Measurements from ENCODE around the gene CCT6B. TPM values are rescaled to one million over a fixed set of nuclear protein-coding genes. Genes with fewer than 3 reads are reported as not detected.
"Not testable (repeated sequence)": the region's sequence is repeated elsewhere in the genome, so short reads cannot be mapped to it uniquely, and the experiment has no call there.

CCT6B gene
- total RNA-seq, 1 donor from 2014 or later: 1.4 TPM

DNA sequence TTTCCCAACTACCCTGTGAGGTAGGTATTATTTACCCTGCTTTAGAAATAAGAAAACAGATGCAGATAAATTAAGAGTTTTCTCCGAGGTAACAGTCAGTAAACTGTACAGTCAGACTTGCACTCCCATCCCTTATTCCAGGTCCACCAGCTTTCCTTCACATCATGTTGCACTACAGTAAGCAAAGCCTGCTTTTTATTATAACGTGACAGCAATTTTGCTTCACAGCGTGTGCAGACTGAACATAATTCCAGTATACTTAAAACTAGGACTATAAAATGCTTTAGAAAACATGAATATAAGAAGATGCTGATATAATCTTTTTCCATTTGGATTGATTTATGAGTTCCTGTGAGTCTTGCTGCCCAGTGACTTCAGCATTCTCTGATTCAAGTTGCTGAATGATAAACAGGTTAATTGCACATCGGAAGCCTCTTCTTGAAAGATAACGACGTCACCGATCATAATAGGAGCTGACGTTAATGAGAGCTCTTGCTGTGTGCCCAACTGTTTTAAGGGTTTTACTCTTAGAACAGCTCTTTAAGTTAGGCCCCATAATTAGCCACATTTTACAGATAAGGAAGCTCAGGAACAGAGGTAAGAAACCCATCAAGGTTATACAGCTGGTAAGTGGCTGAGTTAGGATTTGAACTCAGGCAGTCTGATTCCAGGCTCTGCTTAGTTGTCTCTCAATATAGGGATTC, 20.4 kb upstream of the CCT6B start:
- no peak for ATAC-seq
- intact Hi-C loops (cut with DNase I): loop anchor here (5.0 kb wide), 1 partner anchor 106 kb away; no protein-coding TSS in a partner anchor
- DNase-seq (ENCODE audit: missing footprints): no peak

DNA sequence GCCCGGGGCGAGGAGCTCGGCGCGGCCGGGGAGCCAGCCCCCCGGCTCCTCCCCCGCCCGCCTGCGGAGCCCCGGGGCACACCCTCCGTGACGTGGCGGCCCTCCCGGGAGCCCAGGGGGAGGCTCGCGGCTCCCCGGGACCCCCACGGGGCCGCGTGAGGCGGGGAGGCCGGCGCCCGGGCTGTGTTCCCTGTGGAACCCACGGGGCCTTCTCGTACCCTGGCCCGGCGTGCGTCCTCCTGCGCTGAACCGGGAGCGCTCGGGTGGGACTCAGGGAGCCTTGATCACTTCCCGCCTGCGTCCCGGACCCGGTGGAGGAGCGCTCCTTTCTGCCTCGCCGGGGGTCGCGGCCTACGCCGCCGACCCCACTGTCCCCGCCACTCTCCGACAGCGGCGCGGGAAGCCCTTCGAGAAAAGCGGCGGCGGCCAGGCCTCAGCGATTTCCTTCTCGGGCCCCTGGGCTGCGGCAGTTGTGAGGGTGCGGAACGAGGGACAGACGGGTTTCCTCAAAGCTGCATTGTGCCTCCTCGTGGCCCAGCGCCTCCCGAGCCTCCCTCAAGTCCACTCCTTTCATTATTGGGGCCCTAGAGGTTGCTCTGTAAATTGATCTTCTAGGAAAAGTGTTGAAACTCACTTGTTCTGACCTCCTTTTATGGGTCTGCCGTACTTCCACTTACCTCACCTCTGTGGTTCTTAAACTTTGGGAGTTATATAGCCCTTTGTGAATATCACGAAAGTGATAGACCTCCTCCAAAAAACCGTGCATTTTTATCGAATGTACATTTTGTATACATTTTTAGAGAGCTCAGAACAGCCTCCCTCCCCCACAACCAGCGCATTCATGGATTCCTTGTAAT, 19.6 kb upstream of the CCT6B start:
- peak; percentile 89 for DNase-seq (ENCODE audit: missing footprints)
- ATAC-seq: peak; percentile 95
- intact Hi-C loops (cut with DNase I): loop anchor here (1.0 to 5.0 kb wide), 2 partner anchors 20 to 106 kb away; partner anchors contain the start of genes CCT6B and ZNF830

DNA sequence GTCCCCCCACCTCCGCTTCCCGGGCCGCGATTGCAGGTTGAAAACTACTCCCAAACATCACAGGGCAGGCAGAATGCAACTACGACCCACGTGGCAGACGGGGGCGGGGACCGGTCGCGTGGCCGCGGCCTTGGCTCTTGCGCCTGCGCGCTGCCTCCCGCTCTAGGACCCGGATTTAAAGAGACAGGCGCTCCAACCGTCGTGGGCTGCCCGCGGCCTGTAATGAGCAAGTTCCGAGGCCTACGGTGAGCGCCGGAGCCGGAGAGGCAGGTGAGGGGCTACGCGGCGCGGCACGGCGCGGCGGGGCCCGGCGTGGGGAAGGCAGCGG, 19.1 kb upstream of the CCT6B start, which contains the start of gene LIG3:
Gene LIG3 (plus strand): TSS at position 160 of the 328 bp plus-strand sequence. CDS start 2,494 bp downstream, outside the sequence.
- peak; percentile 96 for DNase-seq (ENCODE audit: missing footprints)
- intact Hi-C loops (cut with DNase I): loop anchor here (1.0 to 5.0 kb wide), 2 partner anchors 19 to 107 kb away; partner anchors contain the start of genes CCT6B and ZNF830
- ATAC-seq: peak; percentile 92

DNA sequence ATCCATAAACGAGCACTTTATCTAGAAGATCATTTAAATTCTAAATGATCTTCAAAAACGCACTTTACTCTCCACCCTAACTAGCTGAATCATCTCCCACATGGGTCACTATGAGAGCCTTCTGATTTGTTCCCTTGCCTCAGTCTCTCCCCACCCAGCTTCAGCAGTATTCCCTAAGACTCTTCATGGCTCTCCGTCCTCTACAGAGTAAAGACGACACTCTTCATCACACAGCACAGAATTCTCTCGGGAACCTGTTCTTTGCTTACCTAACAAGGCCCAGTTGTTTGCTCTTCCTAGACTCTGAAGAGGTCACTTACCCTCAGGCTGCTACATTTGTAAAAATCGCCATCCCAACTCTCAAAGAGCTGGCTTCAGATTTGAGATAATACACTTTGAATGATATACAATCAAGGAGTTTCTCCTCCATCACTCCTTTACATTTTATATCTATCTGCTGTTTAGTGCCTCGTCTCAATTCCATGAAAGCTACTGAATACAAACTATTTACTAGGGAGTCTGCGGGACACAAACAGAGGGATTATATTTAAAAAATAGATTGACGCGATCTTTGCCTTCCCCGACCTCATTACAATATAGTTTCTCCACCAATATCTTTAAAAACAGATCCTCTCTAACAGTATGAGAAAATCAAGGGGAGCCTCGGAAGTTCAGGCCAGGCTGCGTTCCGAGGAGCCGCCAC, 18.5 kb upstream of the CCT6B start:
- DNase-seq (ENCODE audit: missing footprints): no peak
- intact Hi-C loops (cut with DNase I): loop anchor here (1.0 to 10.0 kb wide), 3 partner anchors 18 to 605 kb away; partner anchors contain the start of genes AP2B1, CCT6B and ZNF830
- no peak for ATAC-seq

DNA sequence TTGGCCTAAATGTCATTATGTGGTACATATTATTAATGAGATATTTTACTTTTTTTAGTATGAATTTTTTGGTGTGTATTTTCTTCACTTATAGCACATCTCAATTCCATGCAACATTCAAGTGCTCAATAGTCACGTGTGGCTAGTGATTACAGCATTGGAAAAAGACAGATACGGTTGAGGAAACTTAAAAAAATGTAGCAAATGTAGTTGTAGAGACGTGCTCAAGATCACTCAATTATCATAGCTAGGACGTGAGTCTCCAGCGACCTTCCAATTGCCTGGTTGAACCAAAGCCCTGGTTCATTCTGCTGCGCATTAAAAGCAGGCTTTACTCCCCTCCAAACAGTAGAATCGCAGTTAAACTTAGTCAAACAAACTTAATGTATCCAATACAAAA, 17.9 kb upstream of the CCT6B start:
- intact Hi-C loops (cut with DNase I): loop anchor here (10.0 kb wide), 1 partner anchor 606 kb away; the partner anchor contains the start of gene AP2B1
- DNase-seq (ENCODE audit: missing footprints): no peak
- ATAC-seq: no peak

DNA sequence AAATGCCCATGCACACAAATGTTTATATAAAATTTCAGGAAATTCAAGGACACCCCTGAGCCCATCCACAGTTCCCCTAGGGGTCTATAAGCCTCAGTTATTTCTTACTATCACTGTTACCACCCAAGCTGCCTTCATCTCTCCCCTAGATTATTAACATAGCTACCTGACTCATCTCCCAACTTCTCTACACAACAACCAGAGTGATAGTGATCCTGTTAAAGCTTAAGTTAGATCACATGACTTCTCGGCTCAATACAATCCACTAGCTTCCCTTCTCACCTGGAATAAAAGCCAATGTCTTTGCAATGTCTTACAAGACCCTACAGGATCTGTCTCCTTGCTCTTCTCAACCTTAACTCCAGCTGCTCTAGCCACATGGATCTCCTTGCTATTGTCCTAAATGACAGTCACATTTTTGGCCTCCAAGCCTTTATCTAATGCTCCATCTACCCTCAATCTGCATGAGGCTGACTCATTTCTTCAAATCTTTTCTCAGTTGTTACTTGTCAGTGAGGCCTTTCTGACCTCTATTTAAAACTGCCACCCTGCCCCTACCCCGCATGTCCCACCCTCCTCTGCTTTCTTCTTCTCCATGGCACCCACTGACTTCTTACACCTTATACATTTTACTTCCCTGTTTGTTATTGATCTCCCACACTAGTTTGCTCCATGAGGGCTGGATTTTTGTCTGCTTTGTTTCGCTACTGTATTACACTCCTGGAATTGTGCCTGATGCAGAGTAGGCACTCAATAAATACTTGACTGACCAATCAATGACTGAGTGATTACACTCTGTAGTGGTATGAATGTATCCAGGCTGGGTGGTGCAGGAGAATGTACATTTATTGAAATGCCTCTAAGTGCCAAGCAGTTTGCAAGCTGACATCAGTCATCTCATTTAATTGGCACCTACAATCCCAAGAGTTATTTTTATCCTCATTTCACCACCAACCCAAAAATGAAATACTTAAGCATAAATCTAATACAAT, 13.8 kb upstream of the CCT6B start:
- intact Hi-C loops (cut with DNase I): loop anchor here (10.0 kb wide), 1 partner anchor 610 kb away; the partner anchor contains the start of gene AP2B1
- no peak for DNase-seq (ENCODE audit: missing footprints)

DNA sequence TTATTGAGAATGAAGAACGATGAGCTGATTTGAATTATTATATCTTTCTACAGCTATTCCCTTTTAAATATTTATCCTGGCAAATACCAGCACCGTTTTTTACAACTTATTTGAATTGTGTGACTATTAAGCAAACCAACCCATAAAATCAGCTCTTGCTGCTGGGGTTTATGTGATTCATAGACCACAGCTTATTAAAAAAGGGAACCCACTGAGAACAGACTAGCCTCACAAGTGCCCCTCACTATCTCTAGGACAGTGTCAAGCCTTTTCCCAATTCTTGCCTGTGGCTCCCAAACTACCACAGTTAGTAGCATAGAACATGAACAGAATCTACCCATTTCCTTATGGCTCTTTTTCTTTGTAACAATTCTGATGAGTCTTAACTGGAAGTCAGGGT, 12.9 kb upstream of the CCT6B start:
- DNase-seq (ENCODE audit: missing footprints): no peak
- intact Hi-C loops (cut with DNase I): loop anchor here (10.0 kb wide), 1 partner anchor 611 kb away; the partner anchor contains the start of gene AP2B1
- no peak for ATAC-seq

More for the DNA sequence above, 13.8 kb upstream of the CCT6B start:
- ATAC-seq: no peak

DNA sequence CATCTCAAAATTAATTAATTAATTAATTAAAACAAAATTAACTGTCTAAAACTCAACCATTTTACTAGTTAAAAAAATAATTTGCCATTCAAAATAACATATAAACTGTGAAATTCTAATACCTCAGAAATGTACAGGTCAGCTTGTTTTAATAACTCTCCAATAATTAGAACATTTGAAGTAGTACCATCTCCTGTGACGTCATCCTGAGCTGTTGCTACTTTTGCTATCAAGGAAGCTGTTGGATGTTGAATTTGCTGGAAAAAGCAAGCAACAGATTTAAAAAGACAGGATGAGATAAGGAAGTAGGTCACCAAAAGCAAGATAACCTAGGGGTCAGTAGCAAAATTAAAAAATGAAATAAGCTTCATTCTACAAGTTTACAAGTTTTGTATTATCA, 2.8 kb downstream of the CCT6B start:
- DNase-seq (ENCODE audit: missing footprints) (no peak), ATAC-seq (no peak)
- intact Hi-C loops (cut with DNase I): no loop called here

DNA sequence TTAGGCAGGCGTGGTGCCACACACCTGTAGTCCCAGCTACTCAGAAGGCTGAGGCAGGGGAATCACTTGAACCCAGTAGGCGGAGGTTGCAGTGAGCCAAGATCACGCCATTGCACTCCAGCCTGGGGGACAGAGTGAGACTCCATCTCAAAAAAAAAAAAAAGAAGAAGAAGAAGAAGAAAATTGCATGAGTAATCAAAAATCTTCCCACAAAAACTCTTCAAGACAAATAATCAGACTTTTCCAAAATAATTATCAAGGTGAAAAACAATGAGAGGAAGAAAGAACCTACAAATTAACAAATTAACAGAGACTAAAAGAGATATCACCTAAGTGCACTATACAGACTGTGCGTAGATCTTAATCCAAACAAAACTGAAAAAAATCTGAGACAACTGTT, 10.5 kb downstream of the CCT6B start:
- intact Hi-C loops (cut with DNase I); ATAC-seq; DNase-seq (ENCODE audit: missing footprints): not testable (repeated sequence)

DNA sequence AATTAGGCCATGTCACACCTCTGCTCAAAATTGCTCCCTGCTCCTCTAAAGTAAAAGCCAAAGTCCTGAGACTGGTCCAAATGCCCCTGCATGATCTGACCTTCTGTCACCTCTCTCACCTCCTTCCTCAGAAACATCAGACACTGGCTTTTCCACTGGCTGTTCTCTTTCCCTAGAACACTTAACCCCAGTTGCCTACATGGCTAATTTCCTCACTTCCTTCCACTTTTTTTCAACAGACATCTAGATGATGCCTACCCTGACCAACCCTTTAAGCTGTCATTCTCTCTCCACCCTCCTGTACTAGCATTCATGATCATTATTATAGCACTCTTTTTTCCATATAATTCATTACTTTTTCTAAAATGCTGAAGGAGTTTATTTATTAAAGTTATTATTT, 31.0 kb downstream of the CCT6B start:
- no peak for DNase-seq (ENCODE audit: missing footprints)
- no peak for ATAC-seq
- intact Hi-C loops (cut with DNase I): no loop called here

DNA sequence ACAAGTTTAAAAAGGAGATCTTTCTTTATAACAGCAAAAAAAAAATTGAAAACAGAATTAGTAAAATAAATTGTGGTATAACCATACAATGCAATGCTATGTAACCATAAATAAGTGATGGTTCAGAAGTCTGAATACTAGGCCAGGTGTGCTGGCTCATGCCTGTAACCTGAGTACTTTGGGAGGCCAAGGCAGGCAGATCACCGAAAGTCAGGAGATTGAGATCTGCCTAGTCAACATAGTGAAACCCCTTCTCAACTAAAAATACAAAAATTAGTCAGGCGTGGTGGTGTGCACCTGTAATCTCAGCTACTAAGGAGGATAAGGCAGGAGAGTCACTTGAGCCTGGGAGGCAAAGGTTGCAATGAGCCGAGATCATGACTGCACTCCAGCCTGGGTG, 34.6 kb downstream of the CCT6B start:
- no peak for ATAC-seq
- intact Hi-C loops (cut with DNase I): no loop called here
- no peak for DNase-seq (ENCODE audit: missing footprints)

DNA sequence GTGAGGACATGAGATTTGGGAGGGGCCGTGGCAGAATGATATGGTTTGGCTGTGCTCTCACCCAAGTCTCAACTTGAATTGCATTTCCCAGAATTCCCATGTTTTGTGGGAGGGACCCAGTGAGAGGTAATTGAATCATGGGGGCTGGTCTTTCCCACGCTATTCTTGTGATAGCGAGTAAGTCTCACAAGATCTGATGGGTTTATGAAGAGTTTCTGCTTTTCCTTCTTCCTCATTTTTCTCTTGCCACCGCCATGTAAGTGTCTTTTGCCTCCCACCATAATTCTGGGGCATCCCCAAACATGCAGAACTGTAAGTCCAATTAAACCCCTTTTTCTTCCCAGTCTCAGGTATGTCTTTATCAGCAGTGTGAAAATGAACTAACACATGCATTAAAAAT, 40.6 kb downstream of the CCT6B start:
- no peak for ATAC-seq
- intact Hi-C loops (cut with DNase I): no loop called here

DNA sequence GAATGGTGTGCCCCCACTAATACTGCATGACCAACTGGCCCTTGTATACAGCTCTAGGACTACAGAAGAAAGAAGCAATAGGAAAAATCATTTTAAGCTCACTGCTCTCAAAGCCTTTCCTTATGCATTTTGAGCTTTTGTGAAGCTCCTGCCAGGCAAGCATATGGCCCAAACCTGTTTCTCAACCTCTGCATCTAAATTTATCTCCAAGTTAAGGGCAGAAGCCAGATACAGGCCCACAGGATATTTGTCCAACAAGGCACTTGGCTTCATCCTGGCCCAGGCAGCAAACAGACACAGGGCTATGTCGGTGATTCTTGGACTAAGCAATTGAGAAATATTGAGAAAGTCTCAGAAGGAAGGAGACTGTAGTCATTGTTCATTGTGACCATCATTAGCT, 43.9 kb downstream of the CCT6B start:
- no peak for ATAC-seq
- intact Hi-C loops (cut with DNase I): no loop called here

More for the DNA sequence above, 40.6 kb downstream of the CCT6B start:
- no peak for DNase-seq (ENCODE audit: missing footprints)

DNA sequence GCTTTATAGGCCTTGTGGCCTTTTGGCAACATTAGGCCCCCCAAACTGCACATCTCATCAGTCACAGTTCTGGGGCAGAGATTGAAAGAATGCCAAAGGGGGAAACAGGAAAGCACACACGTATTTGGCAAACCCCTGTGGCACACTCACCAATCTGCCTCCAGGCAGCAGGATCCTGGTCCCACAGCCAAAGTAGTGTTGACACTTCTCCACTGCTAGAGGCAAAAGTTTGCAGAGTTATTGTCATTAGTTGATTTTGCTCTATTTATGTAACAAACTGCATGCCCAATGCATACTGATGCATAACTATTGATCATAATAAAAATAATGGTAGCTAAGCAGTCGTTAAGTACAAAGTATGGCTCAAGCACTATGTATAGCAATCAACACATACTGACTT, 45.1 kb downstream of the CCT6B start:
- intact Hi-C loops (cut with DNase I): no loop called here
- DNase-seq (ENCODE audit: missing footprints): no peak
- ATAC-seq: no peak

More for the DNA sequence above, 43.9 kb downstream of the CCT6B start:
- DNase-seq (ENCODE audit: missing footprints): no peak

DNA sequence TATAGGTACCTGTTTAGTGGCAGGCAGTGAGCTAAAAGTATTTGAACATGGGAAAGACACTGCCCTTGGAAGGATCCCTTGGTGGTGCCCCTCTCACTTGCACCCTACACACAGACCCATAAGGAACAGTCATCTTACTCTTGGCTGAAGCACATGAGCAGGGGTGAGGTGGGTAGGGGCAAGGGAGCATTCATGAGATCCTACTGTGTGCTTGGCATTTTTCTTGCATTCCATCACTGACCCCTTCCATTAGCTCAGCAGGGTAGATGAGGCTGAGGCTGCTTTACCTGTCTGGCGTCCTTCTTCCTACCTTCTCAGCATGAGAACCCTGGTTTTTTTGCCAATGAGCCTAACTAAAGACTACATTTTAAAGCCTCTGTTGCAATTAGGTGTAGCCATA, 48.3 kb downstream of the CCT6B start:
- ATAC-seq (no peak), DNase-seq (ENCODE audit: missing footprints) (no peak)
- intact Hi-C loops (cut with DNase I): no loop called here

DNA sequence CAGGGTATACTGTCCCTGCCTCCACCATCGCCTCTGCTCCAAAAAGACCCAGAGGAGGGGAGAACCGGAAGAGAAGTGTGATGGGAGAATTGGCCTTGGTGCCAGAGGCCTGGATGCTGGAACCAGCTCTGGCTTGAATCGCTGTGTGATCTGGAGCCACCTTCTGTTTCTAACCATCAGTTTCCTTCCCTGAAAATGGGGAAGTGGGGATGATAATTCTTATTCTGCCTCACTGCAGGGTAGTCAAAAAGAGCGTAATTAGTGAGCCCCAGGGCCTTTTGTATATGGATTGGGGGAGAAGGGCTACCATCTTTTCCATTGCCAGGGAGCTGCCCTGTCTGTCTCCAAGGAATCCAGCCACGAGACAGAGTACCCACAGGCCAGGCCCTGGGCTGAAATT, 52.2 kb downstream of the CCT6B start:
- DNase-seq (ENCODE audit: missing footprints) (no peak), ATAC-seq (no peak)
- intact Hi-C loops (cut with DNase I): no loop called here

DNA sequence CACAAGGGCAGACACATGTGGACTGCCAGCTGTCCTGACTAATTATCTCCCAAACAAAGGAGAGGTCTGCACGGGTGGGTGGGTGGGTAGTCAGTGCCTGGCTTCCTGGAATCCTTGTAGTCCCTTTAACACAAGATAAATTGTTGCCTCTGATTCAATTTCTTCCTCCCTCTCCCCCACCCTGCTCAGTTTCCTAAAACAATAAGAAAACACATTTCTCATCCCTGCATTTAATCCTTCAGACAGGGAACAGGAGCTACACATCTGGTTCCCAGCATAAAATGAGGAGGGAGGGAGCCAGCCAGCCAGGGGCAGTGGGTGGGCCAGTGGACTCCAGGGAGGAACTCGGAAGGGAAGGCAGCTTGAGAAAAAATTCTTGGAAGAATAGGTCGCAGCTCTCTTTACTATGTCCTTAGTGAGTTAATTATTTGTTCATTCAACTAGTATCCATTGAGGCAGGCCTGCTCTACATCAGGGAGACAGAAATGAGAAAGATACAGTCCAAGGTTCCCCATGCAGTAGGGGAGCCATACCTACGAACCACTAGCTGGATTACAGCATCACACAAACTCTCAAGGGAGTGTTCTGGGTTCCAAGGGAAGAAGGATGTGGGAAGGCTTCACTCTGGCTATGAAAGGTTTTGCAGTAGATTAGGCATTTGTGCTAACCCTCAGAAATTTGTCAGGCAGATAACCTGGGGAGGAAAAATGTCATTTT, 58.3 kb downstream of the CCT6B start:
- DNase-seq (ENCODE audit: missing footprints) (no peak), ATAC-seq (no peak)
- intact Hi-C loops (cut with DNase I): no loop called here
